Effector memory CD4-positive, alpha-beta T cell (primary cell): ENCODE results near the gene RAB27A.

Experiments
- DNase-seq, 3 donors: peaks; one replicate each; pipeline ENCODE4 v3.0.0-alpha.2; 2020
- H3K27ac ChIP-seq: 2 replicates; pipeline ENCODE4 v1.7.0; 2013; ENCODE audit warnings: mild to moderate bottlenecking, low read length, moderate library complexity; ENCODE audit not compliant: insufficient read depth, poor library complexity, severe bottlenecking
- H3K27me3 ChIP-seq: replicated peaks from 2 replicates; pipeline ENCODE4 v1.7.0; 2013; ENCODE audit warnings: mild to moderate bottlenecking, low read length; ENCODE audit not compliant: insufficient read depth, control insufficient read depth, poor library complexity, severe bottlenecking
- H3K36me3 ChIP-seq: 2 replicates; pipeline ENCODE4 v1.7.0; 2013; ENCODE audit warnings: mild to moderate bottlenecking, low read length, moderate library complexity; ENCODE audit not compliant: control insufficient read depth, insufficient read depth
- H3K4me1 ChIP-seq: 2 replicates; pipeline ENCODE4 v1.7.0; 2013; ENCODE audit warnings: low read length, mild to moderate bottlenecking; ENCODE audit not compliant: control insufficient read depth, insufficient read depth, poor library complexity, severe bottlenecking
- H3K4me3 ChIP-seq: 2 replicates; pipeline ENCODE4 v1.7.0; 2013; ENCODE audit warnings: low read length, low read depth, mild to moderate bottlenecking; ENCODE audit not compliant: insufficient read depth, poor library complexity, severe bottlenecking
- H3K9me3 ChIP-seq: 2 replicates; pipeline ENCODE4 v1.7.0; 2013; ENCODE audit warnings: mild to moderate bottlenecking, low read length, moderate library complexity; ENCODE audit not compliant: control insufficient read depth

Gene RAB27A

GRCh38 chr15:55234104-55234799, 55.4 kb downstream of the RAB27A start:
- no peak overlapping the region for H3K27ac ChIP-seq
- no peaks in the 10 kb centered on the region for H3K36me3 ChIP-seq
- no peaks in the 10 kb centered on the region for H3K9me3 ChIP-seq
- no peak for DNase-seq
- no peaks in the 10 kb centered on the region for H3K27me3 ChIP-seq
- H3K4me1 ChIP-seq = no peaks in the 10 kb centered on the region
- no peak overlapping the region for H3K4me3 ChIP-seq

GRCh38 chr15:55231455-55231854, 58.2 kb downstream of the RAB27A start:
- Histone ChIP-seq H3K4me3 (no peak overlapping the region), H3K27ac (no peak overlapping the region), H3K4me1 (no peaks in the 10 kb centered on the region), H3K36me3 (peaks cover 11% of the 10 kb centered on the region), H3K9me3 (no peaks in the 10 kb centered on the region), H3K27me3 (no peaks in the 10 kb centered on the region)
- DNase-seq = no peak

- Histone ChIP-seq H3K27ac (peak overlapping the region; percentile 2), H3K27me3 (no peaks in the 10 kb centered on the region), H3K9me3 (no peaks in the 10 kb centered on the region), H3K4me3 (no peak overlapping the region), H3K4me1 (no peaks in the 10 kb centered on the region), H3K36me3 (peaks cover 11% of the 10 kb centered on the region)
- DNase-seq = no peak
Observed at GRCh38 chr15:55230953-55231352, 58.7 kb downstream of the RAB27A start.

GRCh38 chr15:55230051-55230670, 59.5 kb downstream of the RAB27A start:
- no peak overlapping the region for H3K27ac ChIP-seq
- no peak for DNase-seq
- H3K4me3 ChIP-seq = no peak overlapping the region
- H3K27me3 ChIP-seq = no peaks in the 10 kb centered on the region
- no peaks in the 10 kb centered on the region for H3K9me3 ChIP-seq
- peaks cover 11% of the 10 kb centered on the region for H3K36me3 ChIP-seq
- peaks cover 3% of the 10 kb centered on the region for H3K4me1 ChIP-seq

GRCh38 chr15:55226127-55226526, 63.5 kb downstream of the RAB27A start:
- Histone ChIP-seq H3K36me3 (peaks cover 11% of the 10 kb centered on the region), H3K27ac (no peak overlapping the region), H3K27me3 (no peaks in the 10 kb centered on the region), H3K4me3 (no peak overlapping the region), H3K4me1 (peaks cover 32% of the 10 kb centered on the region), H3K9me3 (no peaks in the 10 kb centered on the region)
- no peak for DNase-seq

GRCh38 chr15:55224892-55225291, 64.7 kb downstream of the RAB27A start:
- DNase-seq = no peak
- no peak overlapping the region for H3K27ac ChIP-seq
- peaks cover 11% of the 10 kb centered on the region for H3K36me3 ChIP-seq
- no peaks in the 10 kb centered on the region for H3K27me3 ChIP-seq
- H3K9me3 ChIP-seq = no peaks in the 10 kb centered on the region
- peaks cover 34% of the 10 kb centered on the region for H3K4me1 ChIP-seq
- H3K4me3 ChIP-seq = no peak overlapping the region

GRCh38 chr15:55222588-55222987, 67.0 kb downstream of the RAB27A start:
- H3K4me3 ChIP-seq = peak overlapping the region; percentile 17
- H3K36me3 ChIP-seq = no peaks in the 10 kb centered on the region
- no peak for DNase-seq
- H3K4me1 ChIP-seq = peaks cover 34% of the 10 kb centered on the region
- H3K27ac ChIP-seq = no peak overlapping the region
- H3K9me3 ChIP-seq = no peaks in the 10 kb centered on the region
- no peaks in the 10 kb centered on the region for H3K27me3 ChIP-seq

GRCh38 chr15:55221090-55222011, 68.3 kb downstream of the RAB27A start:
- DNase-seq = no peak
- no peaks in the 10 kb centered on the region for H3K36me3 ChIP-seq
- H3K9me3 ChIP-seq = no peaks in the 10 kb centered on the region
- H3K4me1 ChIP-seq = peaks cover 34% of the 10 kb centered on the region
- no peaks in the 10 kb centered on the region for H3K27me3 ChIP-seq
- no peak overlapping the region for H3K4me3 ChIP-seq
- H3K27ac ChIP-seq = no peak overlapping the region

GRCh38 chr15:55220606-55221005, 69.0 kb downstream of the RAB27A start:
- H3K4me1 ChIP-seq = peaks cover 34% of the 10 kb centered on the region
- H3K4me3 ChIP-seq = no peak overlapping the region
- H3K9me3 ChIP-seq = no peaks in the 10 kb centered on the region
- no peaks in the 10 kb centered on the region for H3K36me3 ChIP-seq
- no peak overlapping the region for H3K27ac ChIP-seq
- DNase-seq = no peak
- H3K27me3 ChIP-seq = no peaks in the 10 kb centered on the region

GRCh38 chr15:55218056-55218455, 71.6 kb downstream of the RAB27A start:
- Histone ChIP-seq H3K36me3 (no peaks in the 10 kb centered on the region), H3K4me3 (no peak overlapping the region), H3K9me3 (no peaks in the 10 kb centered on the region), H3K4me1 (peaks cover 19% of the 10 kb centered on the region), H3K27ac (no peak overlapping the region), H3K27me3 (no peaks in the 10 kb centered on the region)
- DNase-seq = no peak
